AG09319 (cell line): ENCODE measurements around the gene MED29.

Experiments
- DNase-seq: peaks from one replicate; pipeline ENCODE4 v3.0.0-alpha.2; 2010; ENCODE audit warnings: low read depth; ENCODE audit errors: extremely low read depth
- TF ChIP-seq, protein P1 (sequence below): IDR thresholded peaks from 2 replicates; pipeline ENCODE4 v1.5.1; 2011; ENCODE audit warnings: low read depth, mild to moderate bottlenecking, inconsistent platforms, low read length, moderate library complexity

MED29 gene

DNA sequence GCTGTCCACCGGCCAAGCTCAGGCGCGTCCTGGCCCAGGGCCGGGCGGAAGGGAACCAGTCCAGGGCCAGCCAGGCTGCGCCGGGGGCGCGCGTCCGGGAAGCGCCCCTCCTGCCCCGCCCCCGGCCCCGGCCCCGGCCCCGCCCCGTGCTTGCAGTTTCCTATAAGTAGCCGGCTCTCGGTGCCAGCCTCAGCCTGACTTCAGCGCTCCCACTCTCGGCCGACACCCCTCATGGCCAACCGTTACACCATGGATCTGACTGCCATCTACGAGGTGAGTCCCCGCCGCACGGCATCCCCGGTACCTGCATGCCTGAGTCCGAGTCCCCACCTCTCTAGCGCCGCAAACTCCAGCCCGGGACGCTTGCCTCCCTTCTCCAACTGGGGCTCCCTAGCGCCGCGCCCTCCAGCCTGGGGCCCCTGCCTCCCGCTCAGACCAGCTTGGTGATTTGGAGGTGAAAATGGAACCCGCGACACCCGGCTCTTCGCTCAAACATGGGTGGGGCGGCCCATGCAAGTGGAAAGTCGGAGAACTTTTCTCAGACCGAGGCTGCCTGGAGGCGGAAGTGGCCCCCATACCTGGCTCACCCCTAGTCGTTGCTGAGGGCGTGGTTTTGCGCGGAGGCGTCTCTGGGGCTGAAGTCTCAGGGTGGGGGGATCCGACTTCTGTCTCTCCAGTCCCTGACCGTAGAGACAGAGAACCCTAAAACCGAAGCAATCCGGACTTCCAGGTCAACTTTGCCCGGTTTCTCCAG, 15.7 kb downstream of the MED29 start, which contains the start of gene ZFP36:
ZFP36 (plus strand) TSS at position 192 of the 754 bp plus-strand sequence; CDS start at position 250, 58 bp downstream.
- peak; percentile 87 for DNase-seq
- TF ChIP-seq, protein P1, sequence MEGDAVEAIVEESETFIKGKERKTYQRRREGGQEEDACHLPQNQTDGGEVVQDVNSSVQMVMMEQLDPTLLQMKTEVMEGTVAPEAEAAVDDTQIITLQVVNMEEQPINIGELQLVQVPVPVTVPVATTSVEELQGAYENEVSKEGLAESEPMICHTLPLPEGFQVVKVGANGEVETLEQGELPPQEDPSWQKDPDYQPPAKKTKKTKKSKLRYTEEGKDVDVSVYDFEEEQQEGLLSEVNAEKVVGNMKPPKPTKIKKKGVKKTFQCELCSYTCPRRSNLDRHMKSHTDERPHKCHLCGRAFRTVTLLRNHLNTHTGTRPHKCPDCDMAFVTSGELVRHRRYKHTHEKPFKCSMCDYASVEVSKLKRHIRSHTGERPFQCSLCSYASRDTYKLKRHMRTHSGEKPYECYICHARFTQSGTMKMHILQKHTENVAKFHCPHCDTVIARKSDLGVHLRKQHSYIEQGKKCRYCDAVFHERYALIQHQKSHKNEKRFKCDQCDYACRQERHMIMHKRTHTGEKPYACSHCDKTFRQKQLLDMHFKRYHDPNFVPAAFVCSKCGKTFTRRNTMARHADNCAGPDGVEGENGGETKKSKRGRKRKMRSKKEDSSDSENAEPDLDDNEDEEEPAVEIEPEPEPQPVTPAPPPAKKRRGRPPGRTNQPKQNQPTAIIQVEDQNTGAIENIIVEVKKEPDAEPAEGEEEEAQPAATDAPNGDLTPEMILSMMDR = no peak; the same call in 1 of the 2 replicates

DNA sequence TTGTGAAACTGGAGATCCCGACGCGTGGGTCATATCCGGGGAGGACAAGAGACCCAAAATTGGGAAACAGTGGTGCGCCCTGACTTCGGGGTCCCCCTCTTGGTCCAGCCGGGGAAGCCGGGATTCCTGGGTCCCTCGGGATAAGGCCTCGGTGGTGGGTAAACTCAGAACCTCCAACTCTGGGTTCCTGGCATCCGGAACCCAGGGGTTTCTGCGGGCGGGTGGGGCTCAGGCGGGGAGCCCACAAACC, 16.2 kb downstream of the MED29 start:
- TF ChIP-seq, protein P1 = no peak
- no peak for DNase-seq

DNA sequence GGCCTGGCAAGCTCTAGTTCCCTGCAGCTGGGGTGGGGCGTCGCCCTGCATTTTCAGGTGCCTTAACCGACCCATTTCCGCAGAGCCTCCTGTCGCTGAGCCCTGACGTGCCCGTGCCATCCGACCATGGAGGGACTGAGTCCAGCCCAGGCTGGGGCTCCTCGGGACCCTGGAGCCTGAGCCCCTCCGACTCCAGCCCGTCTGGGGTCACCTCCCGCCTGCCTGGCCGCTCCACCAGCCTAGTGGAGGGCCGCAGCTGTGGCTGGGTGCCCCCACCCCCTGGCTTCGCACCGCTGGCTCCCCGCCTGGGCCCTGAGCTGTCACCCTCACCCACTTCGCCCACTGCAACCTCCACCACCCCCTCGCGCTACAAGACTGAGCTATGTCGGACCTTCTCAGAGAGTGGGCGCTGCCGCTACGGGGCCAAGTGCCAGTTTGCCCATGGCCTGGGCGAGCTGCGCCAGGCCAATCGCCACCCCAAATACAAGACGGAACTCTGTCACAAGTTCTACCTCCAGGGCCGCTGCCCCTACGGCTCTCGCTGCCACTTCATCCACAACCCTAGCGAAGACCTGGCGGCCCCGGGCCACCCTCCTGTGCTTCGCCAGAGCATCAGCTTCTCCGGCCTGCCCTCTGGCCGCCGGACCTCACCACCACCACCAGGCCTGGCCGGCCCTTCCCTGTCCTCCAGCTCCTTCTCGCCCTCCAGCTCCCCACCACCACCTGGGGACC, 16.6 kb downstream of the MED29 start:
- no peak for DNase-seq

DNA sequence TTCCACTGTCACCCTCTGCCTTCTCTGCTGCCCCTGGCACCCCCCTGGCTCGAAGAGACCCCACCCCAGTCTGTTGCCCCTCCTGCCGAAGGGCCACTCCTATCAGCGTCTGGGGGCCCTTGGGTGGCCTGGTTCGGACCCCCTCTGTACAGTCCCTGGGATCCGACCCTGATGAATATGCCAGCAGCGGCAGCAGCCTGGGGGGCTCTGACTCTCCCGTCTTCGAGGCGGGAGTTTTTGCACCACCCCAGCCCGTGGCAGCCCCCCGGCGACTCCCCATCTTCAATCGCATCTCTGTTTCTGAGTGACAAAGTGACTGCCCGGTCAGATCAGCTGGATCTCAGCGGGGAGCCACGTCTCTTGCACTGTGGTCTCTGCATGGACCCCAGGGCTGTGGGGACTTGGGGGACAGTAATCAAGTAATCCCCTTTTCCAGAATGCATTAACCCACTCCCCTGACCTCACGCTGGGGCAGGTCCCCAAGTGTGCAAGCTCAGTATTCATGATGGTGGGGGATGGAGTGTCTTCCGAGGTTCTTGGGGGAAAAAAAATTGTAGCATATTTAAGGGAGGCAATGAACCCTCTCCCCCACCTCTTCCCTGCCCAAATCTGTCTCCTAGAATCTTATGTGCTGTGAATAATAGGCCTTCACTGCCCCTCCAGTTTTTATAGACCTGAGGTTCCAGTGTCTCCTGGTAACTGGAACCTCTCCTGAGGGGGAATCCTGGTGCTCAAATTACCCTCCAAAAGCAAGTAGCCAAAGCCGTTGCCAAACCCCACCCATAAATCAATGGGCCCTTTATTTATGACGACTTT, 17.4 kb downstream of the MED29 start:
- no peak for DNase-seq
- TF ChIP-seq, protein P1 = no peak; the same call in 1 of the 2 replicates

More for the DNA sequence above, 16.6 kb downstream of the MED29 start:
- TF ChIP-seq, protein P1 = no peak

DNA sequence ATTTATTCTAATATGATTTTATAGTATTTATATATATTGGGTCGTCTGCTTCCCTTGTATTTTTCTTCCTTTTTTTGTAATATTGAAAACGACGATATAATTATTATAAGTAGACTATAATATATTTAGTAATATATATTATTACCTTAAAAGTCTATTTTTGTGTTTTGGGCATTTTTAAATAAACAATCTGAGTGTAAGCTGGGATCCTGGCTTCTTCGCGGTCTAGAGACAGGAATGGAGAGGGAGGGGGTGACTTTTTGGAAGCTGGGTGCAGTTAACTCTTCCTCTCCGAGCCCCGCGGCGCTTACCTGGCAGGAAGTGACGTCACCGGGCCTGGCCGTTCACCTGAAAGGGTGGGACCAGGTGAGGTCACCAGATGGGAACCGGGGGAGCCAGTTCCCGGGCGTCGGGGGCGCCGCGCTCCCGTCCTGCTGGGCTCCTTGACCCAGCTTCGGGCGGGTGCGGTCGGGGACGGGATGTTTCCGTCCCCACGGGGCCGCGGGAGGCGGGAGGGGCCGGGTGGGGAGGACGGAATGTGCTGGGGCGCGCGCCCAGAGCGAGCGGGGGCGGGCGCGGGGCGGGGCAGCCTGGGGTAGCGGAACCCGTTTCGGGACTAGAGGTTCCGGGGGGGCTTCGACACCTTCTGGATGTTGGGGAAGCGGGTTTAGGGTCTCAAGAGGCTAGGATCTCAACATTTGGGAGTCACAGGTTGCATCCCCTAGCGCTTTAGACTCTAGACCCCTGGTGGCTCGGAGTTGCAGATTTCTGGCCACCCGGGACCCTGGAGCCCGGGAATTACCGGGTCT, 18.2 kb downstream of the MED29 start:
- TF ChIP-seq, protein P1 = no peak
- DNase-seq = no peak

DNA sequence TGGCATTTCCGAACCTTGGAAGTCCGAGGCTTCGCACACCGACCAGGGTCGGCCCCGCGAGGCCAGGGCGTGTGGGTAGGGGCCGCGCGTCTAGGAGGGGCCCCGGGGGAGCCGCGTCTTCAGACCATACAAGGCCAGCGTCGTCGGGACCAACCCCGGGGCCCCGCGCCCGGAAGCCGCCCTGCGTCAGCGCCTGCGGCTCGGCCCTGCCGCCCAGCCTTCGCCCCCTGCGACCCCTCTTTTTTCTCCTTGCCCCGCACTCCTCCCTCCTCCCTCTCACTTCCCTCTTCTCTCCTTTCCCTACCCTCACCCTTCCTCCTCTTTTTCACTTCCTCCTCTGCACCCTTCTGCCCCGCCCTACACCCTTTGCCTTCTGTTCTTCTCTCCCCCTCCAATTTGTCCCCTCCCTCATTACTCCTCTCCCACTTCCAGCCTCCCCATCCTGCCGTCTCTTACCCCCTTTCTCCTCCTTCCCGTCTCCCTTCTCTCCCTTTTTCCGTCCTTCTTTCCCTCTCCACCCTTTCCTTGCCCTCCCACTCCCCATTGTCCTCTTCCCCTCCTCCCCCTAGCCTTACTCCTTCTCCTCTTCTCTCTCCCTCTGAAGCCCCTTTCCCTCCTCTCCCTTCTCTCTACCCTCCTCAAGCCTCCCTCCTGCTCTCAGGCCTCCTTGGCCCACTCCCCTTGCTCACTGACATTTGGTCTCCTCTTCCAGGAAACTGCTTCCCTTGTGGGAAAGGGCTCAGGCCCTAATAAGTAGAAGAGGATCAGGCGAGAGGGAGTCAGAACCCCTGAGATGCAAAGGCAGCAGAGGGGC, 19.0 kb downstream of the MED29 start:
- DNase-seq = no peak
- TF ChIP-seq, protein P1 = no peak
